GM21381 (cell line): ENCODE data around the gene MINDY4B.

Source experiments
- ATAC-seq: cut with Tn5 transposase; IDR thresholded peaks from one replicate; pipeline ENCODE4 v1.9.1; 2021; ENCODE audit warnings: mild to moderate bottlenecking, moderate library complexity; ENCODE audit not compliant: unreplicated experiment

Gene MINDY4B

DNA sequence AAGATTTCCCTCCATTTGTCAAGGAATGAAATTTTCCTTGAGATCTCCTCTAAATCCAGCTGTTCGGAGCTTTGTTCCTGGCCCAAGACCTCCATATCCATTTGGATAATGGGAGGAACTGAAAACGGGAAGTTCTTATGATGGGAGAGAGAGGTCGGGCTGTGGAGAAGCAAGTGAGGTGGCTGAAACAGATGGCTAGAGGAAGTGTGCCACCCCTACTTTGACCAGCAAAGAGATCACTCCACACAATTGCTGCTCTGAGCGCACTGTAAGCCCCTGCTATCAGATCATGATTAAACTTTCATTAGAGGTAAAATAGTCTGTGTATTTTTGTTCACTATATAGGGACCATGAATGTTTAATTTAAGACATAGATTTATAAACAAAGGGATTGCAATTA lies at the start of gene MINDY4B:
Gene MINDY4B, minus strand, starts transcription at position 101 of the 400 bp plus-strand sequence. Its CDS starts 0 bp downstream, at position 101.
- no peak for ATAC-seq

GRCh38 chr3:150951923-150952322 lies 46.7 kb upstream of the MINDY4B start:
- ATAC-seq: no peak

DNA sequence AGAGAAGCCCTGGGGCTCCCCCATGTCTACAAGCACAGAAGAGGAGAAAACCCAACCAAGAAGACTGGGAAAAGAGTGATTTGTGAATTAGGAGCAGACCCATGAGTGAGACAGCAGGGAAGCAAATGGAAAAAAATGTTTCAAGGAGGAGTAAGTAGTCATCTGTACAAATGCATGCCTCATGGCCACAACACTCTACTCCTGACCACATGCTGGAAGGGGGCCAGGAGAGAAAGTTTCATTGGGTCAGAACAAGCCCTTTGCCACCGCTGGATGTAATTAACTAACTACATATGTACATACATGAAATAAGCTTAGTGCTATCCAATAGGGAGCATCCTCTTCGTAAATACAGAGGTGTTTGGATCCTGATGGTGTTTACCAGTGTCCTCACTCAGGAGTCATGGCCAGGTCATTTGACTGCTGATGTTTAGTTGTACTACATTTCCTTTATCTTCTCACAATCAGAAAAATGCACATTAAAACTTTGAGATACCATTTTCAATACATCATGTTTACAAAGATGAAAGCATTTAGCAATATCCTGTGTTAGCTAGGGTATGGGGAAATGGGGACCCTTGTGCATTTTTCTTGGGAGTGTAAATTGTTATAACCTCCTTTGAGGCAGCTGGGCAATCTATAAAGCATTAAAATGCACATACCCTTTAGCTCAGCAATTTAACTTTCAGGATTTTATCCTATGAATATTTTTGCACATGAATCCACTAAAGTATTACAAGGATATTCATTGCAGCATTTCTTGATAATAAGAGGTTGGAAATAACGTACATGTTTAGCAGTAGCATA lies 40.2 kb upstream of the MINDY4B start:
- ATAC-seq: no peak

GRCh38 chr3:150942221-150942620 lies 37.0 kb upstream of the MINDY4B start:
- no peak for ATAC-seq

DNA sequence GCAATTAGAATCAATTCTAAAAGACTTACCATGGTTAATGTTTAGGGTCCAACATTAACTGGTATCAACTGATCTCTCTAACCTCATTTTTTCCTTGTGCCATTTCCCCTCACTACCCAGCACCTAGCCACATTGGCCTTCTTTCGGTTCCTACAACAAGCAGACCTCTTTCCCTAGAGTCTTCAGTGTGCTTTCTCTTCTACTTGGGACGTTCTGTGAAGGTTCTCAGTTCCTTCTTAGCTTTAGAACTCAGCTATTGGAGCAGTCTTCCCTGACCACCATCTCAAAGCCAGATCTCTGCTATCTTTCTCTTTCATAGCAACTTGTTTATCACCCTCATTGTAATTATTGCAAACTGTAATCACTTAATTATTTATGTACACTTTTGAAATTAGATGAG lies 31.5 kb upstream of the MINDY4B start:
- ATAC-seq: peak; percentile 93

DNA sequence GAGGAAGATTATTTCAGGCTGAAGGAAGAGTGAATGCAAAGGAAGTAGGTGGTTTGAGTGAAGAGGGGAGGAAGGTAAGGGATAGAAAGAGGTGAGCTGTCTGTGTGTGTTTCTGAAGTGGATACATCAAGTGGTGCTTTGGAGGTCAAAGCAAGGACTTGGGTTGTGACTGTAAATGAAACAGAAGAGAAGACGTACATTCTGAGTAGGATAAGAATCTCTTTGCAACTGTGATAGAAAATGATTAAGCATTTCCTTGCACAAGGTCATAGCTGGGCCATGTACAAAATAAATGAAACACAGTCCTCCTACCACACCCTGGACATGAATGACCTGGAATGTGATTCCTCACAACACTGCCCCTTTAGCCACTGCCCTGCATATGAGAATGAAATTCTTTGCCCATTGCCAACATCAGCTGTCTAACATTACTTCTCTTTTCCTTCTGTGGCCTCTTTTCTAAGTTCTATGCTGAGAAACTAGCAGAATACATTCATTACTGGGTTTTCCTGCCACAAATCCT lies 28.3 kb upstream of the MINDY4B start:
- ATAC-seq: no peak

DNA sequence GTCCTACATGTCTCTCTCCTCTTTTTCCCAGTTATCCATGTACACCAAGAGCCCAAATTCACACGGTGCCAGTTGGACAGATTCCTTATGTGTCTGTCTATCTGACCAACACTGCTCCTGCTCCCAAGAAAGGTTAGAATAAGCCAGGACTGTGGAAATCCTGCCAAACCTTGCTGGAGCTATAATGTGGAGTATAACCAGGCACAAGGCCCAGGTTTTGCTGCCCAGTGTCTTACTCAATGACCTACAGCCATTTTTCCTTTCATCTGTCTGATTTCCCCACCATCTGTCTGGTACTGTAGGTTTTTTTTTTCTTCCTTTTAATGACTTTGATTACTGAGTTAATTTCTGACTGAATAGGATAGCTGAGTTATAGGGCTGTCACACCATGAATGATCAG lies 26.5 kb upstream of the MINDY4B start:
- no peak for ATAC-seq

DNA sequence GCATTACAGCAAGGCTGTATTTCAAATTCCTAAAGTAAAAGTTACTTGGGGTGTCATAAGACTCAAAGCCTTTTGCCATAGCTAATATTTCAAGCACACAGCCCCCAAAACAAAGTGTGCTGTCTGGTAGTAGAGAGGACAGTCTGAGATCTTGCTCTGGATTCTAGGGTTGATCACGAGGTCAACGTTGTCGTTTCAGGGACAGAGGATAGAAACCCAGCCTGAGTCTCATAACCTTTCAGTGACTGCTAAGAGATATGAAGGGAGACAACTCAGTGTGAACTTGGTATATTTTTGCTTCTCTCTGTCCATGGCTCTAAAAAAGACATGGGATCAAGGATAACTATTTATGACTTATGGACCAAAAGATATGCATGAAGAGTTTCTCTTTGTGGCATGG lies 25.6 kb upstream of the MINDY4B start:
- ATAC-seq: no peak

DNA sequence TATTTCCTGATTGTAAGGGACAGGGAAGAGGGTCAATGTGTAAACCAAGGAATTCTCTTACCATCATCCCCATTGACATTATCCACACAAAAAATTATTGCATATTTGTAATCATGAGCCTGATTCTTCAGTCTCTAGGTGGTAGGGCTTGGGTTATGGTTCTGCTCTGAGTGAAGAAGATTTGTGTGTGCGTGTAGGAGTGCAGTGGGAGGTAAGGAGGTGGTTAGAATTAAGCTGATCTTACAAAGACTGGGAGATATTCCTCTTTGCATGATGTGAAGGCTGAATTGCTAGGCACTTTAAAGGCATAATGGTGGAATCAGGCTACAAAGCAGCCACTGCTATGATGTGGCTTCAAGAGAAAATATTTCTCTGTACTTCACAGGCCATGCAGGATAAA lies 23.0 kb upstream of the MINDY4B start:
- ATAC-seq: no peak

- no peak for ATAC-seq
Observed at GRCh38 chr3:150926328-150926727, 21.1 kb upstream of the MINDY4B start.

- peak; percentile 95 for ATAC-seq
Observed at GRCh38 chr3:150925751-150926201, 20.5 kb upstream of the MINDY4B start.

- no peak for ATAC-seq
Observed at GRCh38 chr3:150922611-150923010, 17.4 kb upstream of the MINDY4B start.

DNA sequence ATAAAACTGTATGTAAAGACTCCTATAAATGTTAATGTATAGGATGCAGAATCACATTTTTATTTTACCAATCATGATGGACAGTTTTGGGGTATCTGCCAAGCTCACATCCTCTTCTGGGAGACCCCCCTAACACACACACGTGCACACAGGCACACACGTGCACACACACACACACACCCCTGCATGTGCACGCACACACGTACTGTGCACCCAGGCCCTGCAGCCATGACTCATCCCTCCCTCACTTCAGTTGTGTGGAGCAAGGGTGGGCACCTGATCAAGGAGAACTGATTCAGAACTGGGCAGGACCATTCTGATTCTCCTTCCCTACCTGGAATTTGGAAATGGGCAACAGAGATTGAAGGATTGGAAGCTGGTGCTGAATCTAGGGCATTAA lies 16.0 kb upstream of the MINDY4B start:
- no peak for ATAC-seq

DNA sequence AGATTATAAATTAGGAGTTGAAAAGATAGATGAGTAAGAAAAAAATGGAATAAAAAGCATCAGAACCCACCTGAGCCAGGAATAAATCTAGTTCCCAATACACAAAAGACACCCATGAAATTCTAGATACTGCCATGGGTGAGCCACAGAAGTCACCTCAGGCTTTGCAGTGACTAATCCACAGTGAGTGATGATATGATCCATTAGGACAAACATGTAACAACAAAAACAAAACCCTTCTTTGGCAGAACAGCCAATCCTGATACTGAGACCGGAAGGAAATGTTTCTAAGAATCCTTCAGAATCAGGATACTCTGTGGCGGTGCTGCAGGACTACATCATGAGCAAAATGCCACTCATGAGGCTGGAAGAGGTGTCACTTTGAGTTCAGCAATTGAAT lies 15.0 kb upstream of the MINDY4B start:
- ATAC-seq: no peak

DNA sequence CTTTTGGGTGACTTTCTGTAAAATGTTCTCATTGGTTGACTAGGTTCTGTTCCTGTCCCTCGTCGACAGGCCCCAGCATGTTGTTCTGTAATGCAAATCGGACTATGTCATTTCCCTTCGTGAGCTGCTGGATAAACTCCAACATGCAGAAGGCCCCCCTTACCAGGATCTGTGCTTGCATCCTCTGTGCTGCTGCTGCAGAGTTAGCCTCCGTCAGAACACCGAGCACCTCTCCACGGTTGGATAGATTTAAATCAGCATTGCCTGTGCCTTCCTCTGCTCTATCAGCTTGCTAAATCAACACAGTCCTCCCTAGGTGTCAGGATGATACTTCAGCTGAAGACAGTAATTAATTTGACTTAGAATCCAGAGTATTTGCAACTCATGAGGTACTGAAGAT lies 12.7 kb upstream of the MINDY4B start:
- ATAC-seq: no peak

DNA sequence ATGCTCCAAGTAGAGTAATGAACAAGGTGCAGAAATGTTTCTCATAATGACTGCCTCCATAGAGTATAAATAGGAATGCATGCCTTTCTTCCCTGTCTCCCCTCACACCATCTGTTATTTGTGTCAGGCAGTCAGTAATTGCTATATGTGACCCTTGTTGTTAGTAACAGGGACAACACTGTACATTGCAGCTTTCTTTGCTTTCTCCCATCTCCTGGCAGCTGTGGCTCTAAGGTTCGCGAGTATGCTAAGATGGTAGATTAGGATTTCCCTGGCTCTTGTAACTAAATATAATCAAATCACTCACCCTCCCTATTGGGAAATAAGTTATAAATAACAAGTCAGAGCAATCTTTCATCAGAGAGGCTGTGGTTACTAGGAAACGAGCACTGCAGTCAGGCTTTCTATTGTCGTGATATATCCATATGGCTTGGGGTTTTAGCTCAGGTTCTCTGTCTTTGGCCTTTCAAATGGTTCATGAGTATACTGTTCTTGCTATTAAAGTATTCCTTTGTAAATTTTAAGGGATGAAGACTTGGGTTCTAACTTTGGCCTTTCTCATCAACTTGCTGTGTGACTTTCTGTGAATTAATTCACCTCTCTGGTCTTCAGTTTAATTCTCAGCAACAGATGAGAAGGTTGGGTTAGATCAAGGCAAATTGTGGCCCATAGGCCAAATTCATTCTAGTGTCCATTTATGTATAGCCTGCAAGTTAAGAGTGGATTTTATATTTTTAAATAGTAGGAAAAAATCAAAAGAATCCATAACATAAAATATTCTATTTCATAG lies 8.1 kb upstream of the MINDY4B start:
- no peak for ATAC-seq

GRCh38 chr3:150912501-150912900 lies 7.3 kb upstream of the MINDY4B start:
- peak; percentile 65 for ATAC-seq

DNA sequence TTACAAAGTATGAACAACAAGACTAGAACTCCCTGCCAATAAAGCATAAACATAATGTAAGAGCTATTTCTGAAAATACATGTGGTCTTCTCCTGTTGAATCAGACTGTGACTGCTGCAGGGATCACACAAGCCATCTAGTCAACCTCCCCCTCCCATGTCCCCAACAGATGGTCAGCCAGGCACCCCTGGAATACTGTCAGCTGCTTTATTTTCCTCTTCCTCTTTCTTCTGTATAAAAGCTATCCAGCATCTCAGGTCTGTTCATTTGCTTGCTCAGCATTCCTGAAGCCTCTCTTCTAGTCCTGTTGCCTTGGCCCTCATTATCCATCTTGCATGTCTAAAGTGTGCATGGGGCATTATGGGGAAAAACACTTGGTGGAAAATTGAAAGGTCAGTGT lies 6.5 kb upstream of the MINDY4B start:
- no peak for ATAC-seq

GRCh38 chr3:150906461-150906860 lies 1.2 kb upstream of the MINDY4B start:
- ATAC-seq: no peak

GRCh38 chr3:150905746-150906145 lies 507 bp upstream of the MINDY4B start:
- ATAC-seq: no peak

GRCh38 chr3:150902988-150903387 lies 2.3 kb downstream of the MINDY4B start:
- ATAC-seq: no peak

DNA sequence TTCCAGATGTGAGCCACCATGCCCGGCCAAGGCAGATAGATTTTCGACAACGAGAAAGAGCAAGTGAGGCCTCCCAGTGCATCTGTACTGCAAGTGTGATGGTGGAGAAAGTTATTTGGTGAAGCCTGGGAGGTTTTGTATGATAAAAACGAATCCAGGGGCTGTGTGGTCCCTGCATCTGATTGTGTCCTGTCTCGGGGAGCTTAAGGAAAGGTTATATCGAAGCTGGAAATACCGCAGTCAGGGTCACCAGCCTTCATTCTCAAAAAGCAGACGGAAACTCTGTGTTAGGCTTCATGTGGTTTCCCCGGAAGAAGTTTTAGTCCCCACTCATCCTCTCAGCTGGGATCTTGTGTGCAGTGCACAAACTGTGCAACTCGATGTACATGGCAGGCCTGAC lies 3.4 kb downstream of the MINDY4B start:
- ATAC-seq: no peak
